Fibroblast of mammary gland (primary cell): ENCODE measurements around the gene TRIM24.
"Not testable (repeated sequence)": the region's sequence is repeated elsewhere in the genome, so short reads cannot be mapped to it uniquely, and the experiment has no call there.

ENCODE experiments used
- DNase-seq: peaks from one replicate; pipeline ENCODE4 v3.0.0-alpha.2; 2010; ENCODE audit warnings: low read depth
- H3K4me3 ChIP-seq: 2 replicates; pipeline ENCODE4 v1.5.1; 2011; ENCODE audit warnings: low read depth, mild to moderate bottlenecking, low read length, moderate library complexity; ENCODE audit not compliant: control insufficient read depth
- TF ChIP-seq, protein P1 (sequence below): conservative IDR thresholded peaks from 2 replicates; pipeline ENCODE4 v1.5.1; 2011; ENCODE audit warnings: low read depth, low read length, inconsistent platforms; ENCODE audit not compliant: control insufficient read depth, insufficient read depth

The TRIM24 gene

GRCh38 chr7:138519061-138519798 is 59.2 kb downstream of the TRIM24 start:
- DNase-seq: no peak
- H3K4me3 ChIP-seq: no peak overlapping the region
- TF ChIP-seq, protein P1, sequence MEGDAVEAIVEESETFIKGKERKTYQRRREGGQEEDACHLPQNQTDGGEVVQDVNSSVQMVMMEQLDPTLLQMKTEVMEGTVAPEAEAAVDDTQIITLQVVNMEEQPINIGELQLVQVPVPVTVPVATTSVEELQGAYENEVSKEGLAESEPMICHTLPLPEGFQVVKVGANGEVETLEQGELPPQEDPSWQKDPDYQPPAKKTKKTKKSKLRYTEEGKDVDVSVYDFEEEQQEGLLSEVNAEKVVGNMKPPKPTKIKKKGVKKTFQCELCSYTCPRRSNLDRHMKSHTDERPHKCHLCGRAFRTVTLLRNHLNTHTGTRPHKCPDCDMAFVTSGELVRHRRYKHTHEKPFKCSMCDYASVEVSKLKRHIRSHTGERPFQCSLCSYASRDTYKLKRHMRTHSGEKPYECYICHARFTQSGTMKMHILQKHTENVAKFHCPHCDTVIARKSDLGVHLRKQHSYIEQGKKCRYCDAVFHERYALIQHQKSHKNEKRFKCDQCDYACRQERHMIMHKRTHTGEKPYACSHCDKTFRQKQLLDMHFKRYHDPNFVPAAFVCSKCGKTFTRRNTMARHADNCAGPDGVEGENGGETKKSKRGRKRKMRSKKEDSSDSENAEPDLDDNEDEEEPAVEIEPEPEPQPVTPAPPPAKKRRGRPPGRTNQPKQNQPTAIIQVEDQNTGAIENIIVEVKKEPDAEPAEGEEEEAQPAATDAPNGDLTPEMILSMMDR: no peak

DNA sequence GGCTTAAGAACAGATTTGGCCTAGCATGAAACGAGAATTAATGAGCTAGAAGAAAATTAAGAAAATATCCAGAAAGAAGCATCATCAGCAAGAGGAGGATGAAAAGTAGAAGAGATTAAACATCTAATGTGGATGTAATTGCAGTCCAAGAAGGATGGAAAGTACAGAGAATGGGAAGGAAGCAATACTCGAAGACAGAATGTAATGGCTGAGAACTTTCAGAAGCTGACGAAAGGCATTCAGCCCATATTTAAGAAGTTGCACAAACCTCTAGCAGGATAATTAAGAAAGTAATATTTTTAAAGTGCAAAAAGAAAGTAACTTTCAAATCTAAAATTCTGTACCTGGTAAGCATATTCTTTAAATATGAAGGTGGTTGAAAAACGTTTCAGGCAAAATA is 60.7 kb downstream of the TRIM24 start:
- no peak overlapping the region for H3K4me3 ChIP-seq
- TF ChIP-seq, protein P1: no peak
- no peak for DNase-seq

GRCh38 chr7:138521837-138522461 is 61.9 kb downstream of the TRIM24 start:
- TF ChIP-seq, protein P1: no peak
- DNase-seq: no peak
- no peak overlapping the region for H3K4me3 ChIP-seq

GRCh38 chr7:138524259-138524658 is 64.2 kb downstream of the TRIM24 start:
- TF ChIP-seq, protein P1: no peak
- H3K4me3 ChIP-seq: no peak overlapping the region
- no peak for DNase-seq

GRCh38 chr7:138525757-138526156 is 65.7 kb downstream of the TRIM24 start:
- DNase-seq: no peak
- no peak overlapping the region for H3K4me3 ChIP-seq
- TF ChIP-seq, protein P1: no peak

DNA sequence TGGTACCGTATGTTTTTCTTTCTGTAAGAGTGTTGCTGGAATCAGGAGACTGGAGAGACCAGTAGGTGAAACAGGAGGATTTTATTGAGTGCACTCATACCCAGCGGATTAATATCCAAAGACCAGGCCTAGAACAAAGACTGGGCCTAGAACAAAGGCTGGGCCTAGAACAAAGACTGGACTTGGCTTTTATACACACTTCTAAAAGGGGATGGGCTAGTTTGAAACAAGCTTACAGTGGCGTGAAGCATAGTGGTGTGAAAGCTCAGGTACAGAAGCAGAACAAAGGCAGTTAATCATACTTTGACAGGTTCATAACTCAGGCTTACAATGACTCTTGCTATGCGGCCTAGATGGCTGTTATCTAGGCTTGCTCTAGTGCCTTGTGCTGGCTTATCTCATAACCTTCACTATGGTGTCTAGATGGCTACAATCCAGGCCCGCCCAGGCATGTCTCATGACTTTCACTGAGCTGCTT is 67.7 kb downstream of the TRIM24 start:
- DNase-seq: peak; percentile 11
- TF ChIP-seq, protein P1: no peak
- H3K4me3 ChIP-seq: no peak overlapping the region

GRCh38 chr7:138536833-138537232 is 76.8 kb downstream of the TRIM24 start:
- not testable (repeated sequence) for H3K4me3 ChIP-seq, DNase-seq
